HG03025 (cell line): ENCODE data around the gene PRRT2.
"Not testable (repeated sequence)": the region's sequence is repeated elsewhere in the genome, so short reads cannot be mapped to it uniquely, and the experiment has no call there.

Experiments
- ATAC-seq: cut with Tn5 transposase; IDR thresholded peaks from one replicate; pipeline ENCODE4 v1.9.1; 2021; ENCODE audit warnings: mild to moderate bottlenecking, moderate library complexity; ENCODE audit not compliant: unreplicated experiment, low FRiP score

PRRT2 gene

DNA sequence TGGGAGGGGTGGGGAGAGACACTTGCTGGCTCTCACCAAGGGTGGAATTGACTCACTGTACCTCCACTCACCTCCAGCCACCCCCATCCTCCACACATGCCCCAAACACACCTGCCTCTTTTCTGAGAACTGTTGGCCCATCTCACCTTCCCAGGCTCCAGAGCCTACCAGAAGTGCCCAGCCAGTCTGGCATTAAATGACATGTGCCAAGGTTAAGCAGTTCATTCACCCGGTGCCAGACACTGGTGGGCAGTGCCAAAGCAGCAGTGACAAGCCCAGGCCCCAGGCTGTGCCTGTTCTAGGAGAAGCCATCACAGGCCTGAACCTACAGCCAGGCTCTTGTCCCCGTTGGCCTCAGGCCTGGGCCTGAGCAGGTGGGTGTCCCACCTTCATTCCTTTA is 19.5 kb downstream of the PRRT2 start:
- no peak for ATAC-seq

DNA sequence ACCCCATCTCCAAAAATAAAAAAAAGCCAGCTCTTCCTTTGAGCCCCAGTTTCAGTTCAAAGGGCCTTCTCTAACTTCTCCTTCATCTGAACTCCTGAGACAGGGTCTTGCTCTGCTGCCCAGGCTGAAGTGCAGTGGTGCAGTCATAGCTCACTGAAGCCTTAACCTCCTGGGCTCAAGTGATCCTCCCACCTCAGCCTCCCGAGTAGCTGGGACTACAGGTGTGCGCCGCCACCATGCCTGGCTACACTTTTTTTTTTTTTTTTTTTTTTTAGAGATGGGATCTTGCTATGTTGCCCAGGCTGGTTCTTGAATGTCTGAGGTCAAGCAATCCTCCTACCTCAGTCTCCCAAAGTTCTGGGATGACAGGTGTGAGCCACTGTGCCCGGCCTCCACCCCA is 21.2 kb downstream of the PRRT2 start:
- not testable (repeated sequence) for ATAC-seq

GRCh38 chr16:29834079-29834478 is 22.1 kb downstream of the PRRT2 start:
- ATAC-seq, result no peak

DNA sequence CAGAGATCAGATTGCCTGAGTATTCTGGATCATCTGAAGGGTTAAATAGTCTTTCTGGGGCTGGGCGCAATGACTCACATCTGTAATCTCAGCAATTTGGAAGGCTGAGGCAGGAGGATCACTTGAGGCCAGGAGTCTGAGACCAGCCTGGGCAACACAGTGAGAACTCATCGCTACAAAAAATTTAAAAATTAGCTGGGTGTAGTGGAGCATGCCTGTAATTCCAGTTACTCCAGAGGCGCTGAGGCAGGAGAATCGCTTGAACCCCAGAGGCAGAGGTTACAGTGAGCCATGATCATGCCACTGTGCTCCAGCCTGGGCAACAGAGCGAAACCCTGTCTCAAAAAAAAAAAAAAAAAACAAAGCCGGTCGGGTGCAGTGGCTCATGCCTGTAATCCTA is 23.9 kb downstream of the PRRT2 start:
- ATAC-seq, result no peak

- no peak for ATAC-seq
Observed at GRCh38 chr16:29836623-29837022, 24.6 kb downstream of the PRRT2 start.

DNA sequence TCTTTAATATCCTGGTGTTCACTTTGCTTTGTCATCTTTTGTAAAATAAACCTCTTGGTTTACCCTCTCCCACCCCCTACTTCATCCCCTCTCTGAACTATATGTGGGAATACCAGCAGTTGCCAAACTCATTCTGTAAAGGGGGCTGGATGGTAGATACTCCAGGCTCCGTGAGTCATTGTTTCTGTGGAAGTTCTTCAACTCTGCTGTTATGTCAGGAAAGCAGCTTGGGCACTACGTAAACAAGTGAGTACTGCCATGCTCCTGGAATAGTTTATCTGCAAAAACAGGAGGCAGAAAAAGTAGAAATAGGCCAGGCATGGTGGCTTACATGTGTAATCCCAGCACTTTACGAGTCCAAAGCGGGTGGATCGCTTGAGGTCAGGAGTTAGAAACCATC is 25.8 kb downstream of the PRRT2 start:
- ATAC-seq, result no peak

DNA sequence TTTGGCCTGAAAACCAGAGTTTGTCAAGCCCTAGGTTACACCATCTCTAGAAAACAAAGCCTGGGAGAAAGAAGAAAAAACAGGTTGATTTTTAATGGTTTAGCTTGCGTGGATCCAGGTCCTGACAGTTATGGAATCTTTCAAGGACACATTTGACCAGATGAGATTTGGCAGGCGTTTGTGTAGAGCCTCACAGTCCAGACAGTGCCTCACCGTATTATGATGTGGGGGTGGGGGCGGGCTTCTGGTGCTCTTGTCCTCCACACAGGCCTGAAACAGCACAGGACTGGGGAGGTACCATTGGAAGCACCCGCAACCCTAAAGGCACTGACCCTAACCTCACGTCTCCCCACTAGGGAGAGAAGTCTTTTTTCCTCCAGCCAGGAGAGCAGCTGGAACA is 27.8 kb downstream of the PRRT2 start:
- ATAC-seq, result no peak

GRCh38 chr16:29840240-29840639 is 28.2 kb downstream of the PRRT2 start:
- no peak for ATAC-seq

DNA sequence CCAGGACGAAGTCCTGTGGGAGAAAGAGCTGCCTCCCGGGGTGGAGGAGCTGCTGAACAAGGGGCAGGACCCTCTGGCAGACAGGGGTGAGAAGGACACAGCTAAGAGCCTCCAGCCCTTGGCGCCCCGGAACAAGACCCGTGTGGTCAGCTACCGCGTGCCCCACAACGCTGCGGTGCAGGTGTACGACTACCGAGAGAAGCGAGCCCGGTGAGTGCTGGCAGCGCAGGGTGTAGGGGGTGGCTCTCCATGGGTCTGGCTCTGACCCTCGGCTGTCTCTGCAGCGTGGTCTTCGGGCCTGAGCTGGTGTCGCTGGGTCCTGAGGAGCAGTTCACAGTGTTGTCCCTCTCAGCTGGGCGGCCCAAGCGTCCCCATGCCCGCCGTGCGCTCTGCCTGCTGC is 29.6 kb downstream of the PRRT2 start:
- no peak for ATAC-seq

- no peak for ATAC-seq
Observed at GRCh38 chr16:29842732-29843346, 30.8 kb downstream of the PRRT2 start.

DNA sequence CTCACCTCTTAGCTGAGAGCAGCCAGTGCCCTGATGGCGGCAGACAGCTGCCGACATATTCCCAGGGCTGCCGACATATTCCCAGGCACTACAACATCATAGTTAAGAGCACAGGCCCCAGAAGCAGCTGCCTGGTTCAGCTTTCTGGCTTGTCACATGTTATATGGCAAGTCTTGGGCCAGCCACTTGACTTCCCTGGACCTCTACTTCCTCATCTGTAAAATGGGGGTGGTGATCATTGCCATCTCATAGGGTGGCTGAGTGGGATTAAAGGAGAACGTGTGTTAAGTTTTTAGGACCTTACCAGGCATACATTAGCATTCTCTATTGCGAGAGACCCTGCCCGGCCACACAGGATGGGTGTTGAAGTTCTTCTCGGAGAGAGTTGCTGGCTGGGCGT is 31.9 kb downstream of the PRRT2 start:
- no peak for ATAC-seq

- ATAC-seq, result no peak
Observed at GRCh38 chr16:29844575-29845331, 32.8 kb downstream of the PRRT2 start.

DNA sequence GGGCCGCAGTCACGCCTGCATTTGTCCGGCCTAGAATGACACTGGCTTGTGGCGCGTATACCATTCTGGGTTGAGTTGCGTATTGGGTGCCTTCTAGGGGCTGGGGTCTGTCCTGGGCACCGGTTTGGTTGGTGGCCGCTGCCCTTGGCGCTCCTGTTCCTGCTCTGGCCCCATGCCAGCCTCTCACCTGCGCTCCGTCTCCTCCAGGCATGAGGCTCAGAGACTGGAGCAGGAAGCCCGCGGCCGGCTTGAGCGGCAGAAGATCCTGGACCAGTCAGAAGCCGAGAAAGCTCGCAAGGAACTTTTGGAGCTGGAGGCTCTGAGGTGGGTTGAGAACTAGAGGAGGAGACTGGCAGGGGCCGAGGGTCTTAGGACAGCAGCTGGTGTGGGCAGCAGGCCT is 33.7 kb downstream of the PRRT2 start:
- ATAC-seq, result no peak

DNA sequence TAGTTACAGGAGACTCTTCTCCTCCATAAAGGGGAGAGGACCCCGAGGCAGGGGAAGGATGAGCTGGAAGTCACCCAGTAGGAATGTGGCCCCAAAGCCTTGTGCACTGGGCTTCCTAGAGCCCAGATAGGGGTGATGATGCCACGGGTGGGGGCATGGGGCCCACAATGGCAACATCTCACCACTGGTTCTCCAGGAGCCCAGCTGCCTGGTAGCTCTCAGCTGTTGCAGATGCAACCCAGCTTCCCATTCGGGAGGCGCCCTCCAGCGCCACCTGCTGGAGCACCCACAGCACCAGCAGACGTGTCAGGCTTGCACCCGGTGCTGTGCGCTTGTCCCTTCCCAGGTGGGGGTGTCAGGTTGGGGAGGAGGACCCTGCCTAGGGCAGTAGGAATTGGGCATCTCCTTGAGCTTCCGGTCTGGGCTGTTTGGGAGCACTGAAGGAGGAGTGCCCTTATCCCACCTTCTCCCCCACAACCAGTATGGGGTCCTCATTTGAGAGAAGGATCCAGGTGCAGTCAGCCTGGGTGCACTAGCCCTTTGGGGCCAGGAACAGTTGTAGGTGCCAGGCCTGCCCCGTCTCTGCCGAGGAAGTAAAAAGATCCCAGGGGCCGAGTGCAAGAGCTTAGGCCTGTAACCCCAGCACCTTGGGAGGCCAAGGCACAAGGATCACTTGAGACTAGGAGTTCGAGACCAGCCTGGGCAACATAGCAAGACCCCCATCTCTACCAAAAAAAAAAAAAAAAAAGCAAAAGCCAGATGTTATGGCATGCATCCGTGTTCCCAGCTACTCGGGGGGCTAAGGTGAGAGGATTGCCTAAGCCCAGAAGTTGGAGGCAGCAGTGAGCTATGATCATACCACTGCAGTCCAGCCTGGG is 36.7 kb downstream of the PRRT2 start:
- no peak for ATAC-seq

DNA sequence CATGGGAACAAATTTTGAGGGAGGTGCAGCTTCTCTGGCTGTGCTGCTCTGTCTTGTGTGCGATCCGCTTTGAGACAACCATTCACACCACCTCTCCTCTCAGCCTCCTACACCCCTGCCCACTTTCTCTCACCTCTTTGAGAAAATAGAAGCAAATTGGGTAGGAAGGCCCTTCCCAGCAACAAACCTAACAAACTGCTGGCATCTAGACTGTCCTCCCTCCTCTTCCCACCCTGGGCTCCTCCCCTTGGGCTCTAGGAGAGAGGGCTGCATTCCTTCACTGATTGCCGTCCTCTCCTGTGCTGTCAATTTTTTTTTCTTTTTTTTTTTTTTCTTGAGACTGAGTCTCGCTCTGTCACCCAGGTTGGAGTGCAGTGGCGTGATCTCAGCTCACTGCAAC is 37.5 kb downstream of the PRRT2 start:
- no peak for ATAC-seq

DNA sequence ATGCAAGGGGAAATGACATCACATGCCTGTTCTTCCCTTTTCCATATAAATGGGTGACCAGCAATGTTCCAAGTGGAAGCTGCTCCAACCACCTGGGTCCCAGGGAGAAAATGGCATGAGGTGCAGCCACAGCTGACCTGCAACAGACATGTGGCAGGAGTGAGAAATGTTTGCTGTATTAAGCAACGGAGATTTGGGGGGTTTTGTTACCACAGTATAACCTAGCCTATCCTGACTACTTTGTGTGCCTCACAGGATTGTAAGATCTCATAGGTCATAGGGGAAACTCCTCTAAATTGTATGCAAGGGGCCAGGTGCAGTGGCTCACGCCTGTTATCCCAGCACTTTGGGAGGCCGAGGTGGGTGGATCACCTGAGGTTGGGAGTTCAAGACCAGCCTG is 39.0 kb downstream of the PRRT2 start:
- no peak for ATAC-seq

DNA sequence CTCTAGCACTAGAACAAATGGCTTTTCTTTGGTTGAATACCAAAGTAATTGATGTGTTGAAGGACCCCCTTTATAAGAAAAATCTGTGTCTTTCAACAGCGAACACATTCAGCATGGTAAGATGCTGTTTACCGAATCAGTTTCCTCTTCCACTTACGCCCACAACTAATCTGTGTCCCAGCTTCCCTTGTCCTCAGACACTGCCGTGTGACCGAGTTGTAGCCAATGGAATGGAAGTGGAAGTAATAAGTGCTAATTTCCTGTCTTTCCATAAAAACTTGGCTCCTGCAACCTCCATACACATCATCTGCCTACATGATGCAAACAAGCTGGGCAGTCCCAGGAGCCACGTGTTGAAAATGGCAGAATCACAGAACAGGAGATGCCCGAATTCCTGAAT is 40.7 kb downstream of the PRRT2 start:
- no peak for ATAC-seq

DNA sequence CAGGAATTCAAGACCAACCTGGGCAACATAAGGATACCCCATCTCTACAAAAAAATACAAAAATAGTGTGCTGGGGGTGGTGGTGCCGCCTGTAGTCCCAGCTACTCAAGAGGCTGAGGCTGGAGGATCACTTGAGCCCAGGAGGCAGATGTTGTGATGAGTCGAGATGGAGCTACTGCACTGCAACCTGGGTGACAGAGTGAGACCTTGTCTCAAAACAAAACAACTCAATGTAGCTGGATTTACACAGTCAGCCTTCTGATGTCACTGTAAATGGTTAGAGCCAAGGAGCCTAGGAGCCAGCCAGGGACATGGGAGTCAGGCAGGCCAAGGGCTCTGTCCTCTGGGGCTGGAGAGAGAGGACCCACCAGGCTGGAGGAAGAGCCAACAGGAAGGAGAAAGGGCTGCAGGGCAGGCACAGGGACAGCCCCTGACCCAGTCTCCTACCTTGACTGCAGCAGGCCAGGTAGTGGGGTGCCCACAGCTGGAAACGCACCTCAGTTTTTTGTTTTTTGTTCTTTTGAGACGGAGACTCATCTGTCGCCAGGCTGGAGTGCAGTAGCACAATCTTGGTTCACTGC is 42.6 kb downstream of the PRRT2 start:
- no peak for ATAC-seq

GRCh38 chr16:29857133-29857760 is 45.3 kb downstream of the PRRT2 start:
- ATAC-seq, result no peak

DNA sequence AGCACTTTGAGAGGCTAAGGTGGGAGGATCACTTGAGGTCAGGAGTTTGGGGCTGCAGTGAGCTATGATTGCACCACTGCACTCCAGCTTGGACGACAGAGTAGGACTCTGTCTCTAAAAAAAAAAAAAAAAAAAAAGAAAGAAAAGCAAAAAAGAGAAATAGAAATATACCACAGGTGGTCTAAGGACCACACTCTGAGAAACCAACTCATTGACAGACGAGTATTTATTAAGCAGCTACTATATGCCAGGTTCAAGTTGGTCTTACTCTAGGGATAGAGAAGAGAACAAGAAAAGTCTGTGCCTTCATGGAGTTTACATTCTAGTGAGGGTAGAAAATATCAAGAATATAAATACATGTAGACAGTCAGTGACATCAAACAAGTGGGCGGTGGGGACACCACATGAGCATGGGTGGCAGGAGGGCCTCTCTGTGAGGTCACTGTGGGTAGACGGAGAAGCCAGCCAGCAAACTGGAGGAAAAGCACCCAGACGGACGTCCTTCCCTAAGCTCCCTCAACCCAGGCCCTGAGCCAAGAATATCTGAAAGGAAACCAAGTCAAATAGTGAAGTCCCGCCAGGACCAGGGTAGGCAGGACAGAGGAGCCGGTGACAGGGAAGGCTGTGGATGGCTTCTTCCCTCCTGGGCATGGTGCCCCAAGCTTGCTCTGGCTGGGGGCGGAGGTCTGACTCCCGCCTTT is 46.3 kb downstream of the PRRT2 start:
- ATAC-seq, result no peak
